BJ (cell line): ENCODE results near the gene ALG2. TPM values are rescaled to one million over a fixed set of nuclear protein-coding genes. Genes with fewer than 3 reads are reported as not detected.

Source experiments
- CTCF ChIA-PET: fragments of 350-600 bp; formaldehyde crosslinking; extraction: SDS; loops from one replicate; lab custom pipeline; 2021; ENCODE audit warnings: antibody characterized with exemption, inconsistent platforms; lab: Yijun Ruan, JAX
- POLR2A ChIA-PET: fragments of 300-600 bp; sonication (Branson Sonifier 250); formaldehyde crosslinking; extraction: SDS; loops from one replicate; lab custom pipeline; 2021; ENCODE audit warnings: antibody characterized with exemption; lab: Charles Lee
- DNase-seq: peaks from one replicate; pipeline ENCODE4 v3.0.0-alpha.2; 2011; ENCODE audit warnings: low read depth
- H3K27me3 ChIP-seq: 2 replicates; pipeline ENCODE4 v1.6.0; 2011; ENCODE audit warnings: low read length; ENCODE audit not compliant: control insufficient read depth, insufficient read depth
- H3K36me3 ChIP-seq: 2 replicates; pipeline ENCODE4 v1.5.1; 2011; ENCODE audit warnings: low read length; ENCODE audit not compliant: control insufficient read depth, insufficient read depth
- H3K4me3 ChIP-seq: 2 replicates; pipeline ENCODE4 v1.5.1; 2011; ENCODE audit warnings: low read depth, mild to moderate bottlenecking, control low read depth, low read length
- CTCF ChIP-seq: IDR thresholded peaks from 2 replicates; pipeline ENCODE4 v1.5.1; 2011; ENCODE audit warnings: low read depth, mild to moderate bottlenecking, control low read depth, inconsistent platforms, low read length, moderate library complexity; ENCODE audit not compliant: insufficient read depth
- polyA plus RNA-seq: library from polyadenylated mRNA; depleted of rRNA; stranded (reverse); fragments of >200 nt; gene quantifications from 2 replicates; pipeline ENCODE4 v1.2.3, GENCODE V29; 2011

Gene ALG2
- polyA plus RNA-seq, 1 experiment: 47.6 TPM

- POLR2A ChIA-PET: no interaction called here
- no peak overlapping the region for H3K4me3 ChIP-seq
- no peaks in the 10 kb centered on the region for H3K36me3 ChIP-seq
- no peaks in the 10 kb centered on the region for H3K27me3 ChIP-seq
- no peak for DNase-seq
- CTCF ChIA-PET: interaction anchor here (1.1 to 1.9 kb wide), 2 partner anchors 26 to 73 kb away, joined by 4 to 5 read pairs; no protein-coding TSS in a partner anchor
- no peak for TF ChIP-seq CTCF
These were observed 36.1 kb upstream of the ALG2 start for GRCh38 chr9:99257723-99258389.

- H3K4me3 ChIP-seq: no peak overlapping the region
- ChIA-PET CTCF (no interaction called here), POLR2A (no interaction called here)
These were observed 33.9 kb upstream of the ALG2 start for GRCh38 chr9:99255651-99256050.

GRCh38 chr9:99253772-99254431 lies 32.2 kb upstream of the ALG2 start:
- CTCF ChIA-PET: interaction anchor here (1.2 to 1.4 kb wide), 2 partner anchors 11 to 14 kb away, joined by 4 to 6 read pairs; no protein-coding TSS in a partner anchor
- Histone ChIP-seq H3K36me3 (no peaks in the 10 kb centered on the region), H3K27me3 (no peaks in the 10 kb centered on the region), H3K4me3 (no peak overlapping the region)
- POLR2A ChIA-PET: no interaction called here
- no peak for DNase-seq
- no peak for TF ChIP-seq CTCF

More at GRCh38 chr9:99255651-99256050, 33.9 kb upstream of the ALG2 start:
- no peak for DNase-seq
- H3K36me3 ChIP-seq: no peaks in the 10 kb centered on the region
- no peak for TF ChIP-seq CTCF
- H3K27me3 ChIP-seq: no peaks in the 10 kb centered on the region

GRCh38 chr9:99253134-99253533 lies 31.4 kb upstream of the ALG2 start:
- CTCF ChIA-PET: no interaction called here
- POLR2A ChIA-PET: no interaction called here
- no peak overlapping the region for H3K4me3 ChIP-seq
- TF ChIP-seq CTCF: no peak
- no peaks in the 10 kb centered on the region for H3K36me3 ChIP-seq
- DNase-seq: no peak
- no peaks in the 10 kb centered on the region for H3K27me3 ChIP-seq

GRCh38 chr9:99251157-99251556 lies 29.4 kb upstream of the ALG2 start:
- no peak overlapping the region for H3K4me3 ChIP-seq
- no peak for DNase-seq
- POLR2A ChIA-PET: no interaction called here
- no peaks in the 10 kb centered on the region for H3K36me3 ChIP-seq
- TF ChIP-seq CTCF: no peak
- CTCF ChIA-PET: no interaction called here
- H3K27me3 ChIP-seq: no peaks in the 10 kb centered on the region
